ACC112 (cell line): ENCODE results near the gene AACS.

Source experiments
- H2AFZ ChIP-seq: fragments of 200-600 bp; sonication (generic); one replicate; pipeline ENCODE4 v1.6.0; 2017; ENCODE audit warnings: antibody characterized with exemption, low read length; ENCODE audit not compliant: unreplicated experiment
- H3K27ac ChIP-seq: fragments of 200-600 bp; sonication (generic); 2 replicates; pipeline ENCODE4 v1.5.1; 2014; ENCODE audit warnings: low read depth, mild to moderate bottlenecking, antibody characterized with exemption, low read length, moderate library complexity
- H3K27me3 ChIP-seq: fragments of 200-600 bp; sonication (generic); 2 replicates; pipeline ENCODE4 v1.6.1; 2014; ENCODE audit warnings: mild to moderate bottlenecking, antibody characterized with exemption, low read length, moderate library complexity, mixed read lengths; ENCODE audit not compliant: insufficient read depth
- H3K36me3 ChIP-seq: fragments of 200-600 bp; sonication (generic); 2 replicates; pipeline ENCODE4 v1.6.1; 2016; ENCODE audit warnings: mild to moderate bottlenecking, antibody characterized with exemption, low read length, moderate library complexity, mixed read lengths; ENCODE audit not compliant: insufficient read depth
- H3K4me1 ChIP-seq: fragments of 200-600 bp; sonication (generic); one replicate; pipeline ENCODE4 v1.6.1; 2016; ENCODE audit warnings: low read length, mixed read lengths; ENCODE audit not compliant: insufficient read depth, unreplicated experiment, control insufficient read depth
- H3K4me3 ChIP-seq: fragments of 200-600 bp; sonication (generic); 2 replicates; pipeline ENCODE4 v1.5.1; 2014; ENCODE audit warnings: mild to moderate bottlenecking, low read depth, low read length
- H3K79me2 ChIP-seq: fragments of 200-600 bp; sonication (generic); one replicate; pipeline ENCODE4 v1.6.0; 2016; ENCODE audit warnings: low read length; ENCODE audit not compliant: control insufficient read depth, unreplicated experiment, insufficient read depth

Gene AACS

DNA sequence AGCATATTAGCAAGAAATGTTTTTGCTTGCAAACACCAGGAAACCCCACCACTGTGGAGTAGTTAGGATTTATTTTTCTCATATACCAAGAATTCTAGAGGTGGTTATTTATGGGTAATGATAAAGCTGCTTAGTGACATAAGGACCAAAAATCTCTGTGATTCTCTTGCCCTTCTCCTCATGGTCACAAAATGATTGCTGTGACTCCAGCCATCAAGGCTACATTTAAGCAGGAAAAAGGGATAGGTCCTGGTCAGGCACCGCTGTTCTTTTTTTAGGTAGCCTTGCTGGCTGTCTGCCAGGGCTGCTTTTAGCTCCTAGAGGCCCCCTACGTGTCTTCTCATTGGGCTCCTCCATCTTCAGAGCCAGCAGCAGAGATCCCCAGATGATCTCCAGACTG is 104.2 kb downstream of the AACS start:
- Histone ChIP-seq H3K36me3 (no peaks in the 10 kb centered on the region), H3K27ac (no peak overlapping the region), H3K79me2 (no peaks in the 10 kb centered on the region), H2AFZ (no peak overlapping the region), H3K27me3 (peaks cover 53% of the 10 kb centered on the region), H3K4me3 (no peak overlapping the region), H3K4me1 (no peaks in the 10 kb centered on the region)

DNA sequence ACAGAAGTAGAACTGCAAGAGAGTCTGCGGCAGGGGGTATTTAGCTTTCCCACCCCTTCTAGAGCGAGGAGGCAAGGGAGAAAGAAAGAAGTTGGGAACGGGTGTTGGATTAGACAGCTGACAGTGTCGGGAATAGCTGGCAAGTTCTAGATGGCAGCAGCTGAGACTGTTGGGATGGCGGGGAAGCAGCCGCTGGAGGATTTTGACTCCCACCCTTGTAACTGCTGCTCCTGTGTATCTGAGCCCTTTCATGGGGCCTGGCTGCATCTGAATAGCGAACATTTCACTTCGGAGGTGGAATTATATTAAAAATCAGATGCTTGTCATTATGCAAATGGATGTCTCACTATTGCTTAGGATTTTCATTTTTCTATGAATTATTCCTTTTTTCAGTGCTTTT is 104.6 kb downstream of the AACS start:
- peaks cover 54% of the 10 kb centered on the region for H3K27me3 ChIP-seq
- no peak overlapping the region for H3K27ac ChIP-seq

DNA sequence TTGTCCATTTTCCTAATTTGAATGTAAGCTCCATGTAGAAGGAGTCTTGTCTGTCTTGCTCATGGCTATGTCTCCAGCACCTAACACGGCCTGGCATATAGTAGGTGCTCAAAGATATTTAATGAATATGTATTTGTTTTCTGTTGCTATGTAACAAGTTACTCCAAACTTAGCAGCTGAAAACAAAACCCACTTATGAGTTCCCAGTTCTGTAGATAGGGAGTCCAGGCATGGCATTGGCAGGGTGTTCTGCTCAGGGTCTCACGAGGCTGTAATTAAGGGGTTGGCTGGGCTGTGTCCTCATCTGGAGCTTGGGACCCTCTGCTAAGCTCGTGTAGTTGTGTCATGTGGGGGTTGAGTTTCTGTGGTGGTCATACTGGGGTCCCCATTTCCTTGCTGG is 106.0 kb downstream of the AACS start:
- Histone ChIP-seq H3K36me3 (no peaks in the 10 kb centered on the region), H2AFZ (no peak overlapping the region), H3K27me3 (peaks cover 64% of the 10 kb centered on the region), H3K79me2 (no peaks in the 10 kb centered on the region), H3K4me3 (no peak overlapping the region), H3K27ac (no peak overlapping the region), H3K4me1 (no peaks in the 10 kb centered on the region)

More for the DNA sequence above, 104.6 kb downstream of the AACS start:
- H3K36me3 ChIP-seq = no peaks in the 10 kb centered on the region
- no peak overlapping the region for H2AFZ ChIP-seq
- H3K79me2 ChIP-seq = no peaks in the 10 kb centered on the region
- no peak overlapping the region for H3K4me3 ChIP-seq
- H3K4me1 ChIP-seq = no peaks in the 10 kb centered on the region

DNA sequence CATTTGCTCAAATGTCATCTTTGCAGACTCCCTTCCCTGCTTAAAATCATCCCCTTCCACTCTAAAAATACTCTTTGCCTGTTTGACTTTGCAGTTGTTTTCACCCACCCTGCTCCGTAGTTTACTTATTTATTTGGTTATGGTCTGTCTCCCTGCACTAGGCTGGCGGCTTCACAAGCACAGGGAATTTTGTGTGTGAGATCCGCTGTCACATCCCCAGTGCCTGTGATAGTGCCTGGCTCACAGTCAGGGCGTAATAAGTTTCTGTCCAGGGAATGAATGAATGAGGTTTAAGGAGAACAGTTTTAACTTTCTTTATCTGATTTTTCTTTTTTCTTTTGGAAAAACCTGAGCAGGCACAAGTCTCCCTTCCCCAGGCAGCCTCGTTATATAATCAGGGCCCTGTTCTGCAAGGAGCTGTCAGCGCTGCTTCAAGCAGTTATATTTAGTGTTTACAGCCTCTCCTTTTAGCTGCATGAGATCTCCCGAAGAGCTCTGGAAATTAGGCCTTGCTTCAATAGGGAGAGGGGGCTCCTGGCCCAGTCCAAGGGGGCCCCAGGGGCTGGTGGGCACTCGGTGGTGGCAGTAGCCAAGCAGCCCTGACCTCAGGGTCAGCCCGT is 107.1 kb downstream of the AACS start:
- Histone ChIP-seq H2AFZ (no peak overlapping the region), H3K4me3 (no peak overlapping the region), H3K79me2 (no peaks in the 10 kb centered on the region), H3K27me3 (peaks cover 75% of the 10 kb centered on the region), H3K4me1 (no peaks in the 10 kb centered on the region), H3K27ac (no peak overlapping the region), H3K36me3 (no peaks in the 10 kb centered on the region)

DNA sequence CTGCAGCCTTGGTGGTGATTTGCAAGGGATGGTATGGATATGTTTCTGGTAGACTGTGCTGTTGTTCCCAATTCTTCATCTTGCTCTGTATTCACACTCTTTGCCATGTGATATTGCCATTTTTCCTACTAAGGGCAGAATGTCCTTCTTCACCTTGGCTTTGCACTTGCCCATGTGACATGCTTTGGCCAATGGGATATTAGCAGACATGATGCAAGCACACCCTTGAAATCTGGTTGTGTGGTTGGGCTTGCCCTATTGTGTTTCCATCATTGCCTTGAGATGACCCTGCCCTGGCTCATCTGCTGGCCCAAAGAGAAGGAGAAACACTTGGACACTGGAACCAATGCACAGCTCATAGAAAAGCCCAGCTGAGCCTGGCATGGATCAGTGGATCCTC is 110.3 kb downstream of the AACS start:
- H3K4me1 ChIP-seq = no peaks in the 10 kb centered on the region
- no peaks in the 10 kb centered on the region for H3K36me3 ChIP-seq
- no peak overlapping the region for H3K4me3 ChIP-seq
- peaks cover 80% of the 10 kb centered on the region for H3K27me3 ChIP-seq
- H3K27ac ChIP-seq = no peak overlapping the region
- no peak overlapping the region for H2AFZ ChIP-seq
- H3K79me2 ChIP-seq = no peaks in the 10 kb centered on the region

DNA sequence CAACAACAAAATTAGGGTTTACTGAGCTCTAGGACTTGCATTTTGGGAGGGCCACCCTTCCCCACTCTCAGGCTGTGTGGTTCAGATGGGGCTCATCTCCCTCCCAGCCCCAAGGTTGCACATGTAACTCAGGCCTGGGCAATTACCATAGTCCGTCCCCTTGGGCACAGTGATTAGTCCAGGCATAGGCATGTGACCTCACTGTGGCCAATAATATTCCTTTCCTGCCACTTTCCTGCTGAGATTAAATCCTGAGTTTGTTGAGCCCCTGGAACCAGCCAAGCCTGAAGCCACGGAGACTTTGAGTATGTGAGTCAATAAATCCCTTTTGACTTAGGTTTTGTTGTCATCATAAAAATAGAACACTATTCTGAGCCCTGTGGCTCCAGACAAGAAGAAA is 113.0 kb downstream of the AACS start:
- H3K27ac ChIP-seq = no peak overlapping the region
- H3K79me2 ChIP-seq = no peaks in the 10 kb centered on the region
- no peak overlapping the region for H3K4me3 ChIP-seq
- H3K4me1 ChIP-seq = no peaks in the 10 kb centered on the region
- H2AFZ ChIP-seq = no peak overlapping the region
- peaks cover 81% of the 10 kb centered on the region for H3K27me3 ChIP-seq
- H3K36me3 ChIP-seq = no peaks in the 10 kb centered on the region

DNA sequence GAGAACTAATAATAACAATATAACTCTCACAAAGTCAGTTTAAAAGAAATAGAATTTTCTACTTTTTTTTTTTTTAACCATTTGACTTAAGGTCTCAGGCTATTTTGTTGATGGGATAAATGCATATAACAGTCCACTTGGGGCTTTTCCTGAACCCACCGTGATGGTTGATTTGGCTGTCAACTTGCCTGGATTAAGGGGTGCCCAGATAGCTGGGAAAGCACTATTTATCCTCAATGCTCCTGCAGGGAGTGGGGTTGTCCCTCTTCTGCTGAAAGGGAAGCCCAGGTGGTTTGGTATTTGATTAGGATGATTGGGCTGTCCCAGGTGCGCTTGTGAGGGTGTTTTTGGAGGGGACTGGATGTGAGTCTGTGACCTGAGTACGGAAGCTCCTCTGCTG is 114.9 kb downstream of the AACS start:
- H3K27ac ChIP-seq = no peak overlapping the region

DNA sequence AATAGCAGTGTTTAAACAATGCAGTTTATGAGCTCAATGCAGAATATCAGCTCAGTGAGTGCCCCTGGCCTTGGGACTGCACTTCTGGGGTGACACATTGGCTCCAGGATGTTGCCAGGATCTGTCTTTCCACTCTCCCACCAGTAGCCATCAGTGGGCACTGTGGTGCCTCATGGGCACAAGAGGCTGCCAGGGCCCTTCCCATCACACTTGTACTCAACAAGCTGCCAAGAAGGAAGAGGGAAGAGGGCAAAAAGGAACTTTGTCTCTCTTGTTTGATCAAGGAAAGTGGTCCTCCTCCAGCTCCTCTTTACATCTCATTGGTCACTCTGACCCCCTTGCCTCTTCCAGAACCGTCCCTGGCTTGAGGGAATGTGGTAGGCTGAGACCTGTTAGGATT is 115.9 kb downstream of the AACS start:
- no peak overlapping the region for H3K4me3 ChIP-seq
- H3K79me2 ChIP-seq = no peaks in the 10 kb centered on the region
- H3K27ac ChIP-seq = no peak overlapping the region
- peaks cover 71% of the 10 kb centered on the region for H3K27me3 ChIP-seq
- no peaks in the 10 kb centered on the region for H3K36me3 ChIP-seq
- H3K4me1 ChIP-seq = no peaks in the 10 kb centered on the region
- no peak overlapping the region for H2AFZ ChIP-seq

More for the DNA sequence above, 114.9 kb downstream of the AACS start:
- H3K4me3 ChIP-seq = no peak overlapping the region
- no peaks in the 10 kb centered on the region for H3K4me1 ChIP-seq
- no peaks in the 10 kb centered on the region for H3K79me2 ChIP-seq
- no peak overlapping the region for H2AFZ ChIP-seq
- H3K27me3 ChIP-seq = peaks cover 73% of the 10 kb centered on the region
- H3K36me3 ChIP-seq = no peaks in the 10 kb centered on the region

DNA sequence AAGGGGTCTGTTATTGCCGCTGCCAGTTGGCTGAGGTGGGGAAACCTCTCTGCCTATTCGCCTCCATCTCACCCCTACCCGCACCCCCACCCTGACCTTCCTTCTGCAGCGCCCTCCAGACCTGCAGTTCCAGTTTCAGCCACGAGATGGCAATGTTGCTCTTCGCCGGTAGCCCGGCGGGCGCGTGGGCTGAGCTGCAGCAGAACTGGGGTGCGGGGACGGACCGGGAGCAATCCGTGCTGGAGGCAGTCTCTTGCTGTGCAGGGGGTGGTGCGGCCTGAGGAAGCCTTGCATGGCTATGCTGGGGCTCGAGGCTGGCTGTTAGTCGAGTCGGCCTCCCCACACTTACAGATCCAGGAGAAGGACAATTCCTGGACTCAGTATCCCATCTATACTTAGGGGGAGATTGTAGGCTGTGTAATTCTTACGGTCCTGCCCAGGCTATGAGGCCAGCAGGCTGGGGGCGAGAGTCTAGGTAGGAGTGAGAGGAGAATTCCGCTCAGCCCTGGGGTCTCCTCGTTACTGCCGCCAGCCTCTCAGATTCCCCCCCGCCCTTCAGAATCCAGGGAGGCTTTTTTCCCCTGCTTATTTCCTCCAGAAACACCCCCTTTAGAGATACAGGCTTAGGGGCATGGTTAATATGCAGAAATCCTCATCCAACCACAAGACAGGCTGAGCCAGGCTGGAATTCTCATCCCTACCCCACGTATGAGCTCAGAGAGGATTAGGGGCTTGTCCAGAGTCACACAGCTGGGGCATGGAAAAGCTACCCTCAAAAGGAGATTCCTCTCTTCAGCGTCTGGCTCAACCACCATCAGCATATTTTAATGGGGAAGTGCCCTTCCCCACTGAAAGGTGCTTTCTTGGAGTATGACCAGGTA is 118.2 kb downstream of the AACS start:
- Histone ChIP-seq H3K27me3 (peaks cover 70% of the 10 kb centered on the region), H2AFZ (no peak overlapping the region)

DNA sequence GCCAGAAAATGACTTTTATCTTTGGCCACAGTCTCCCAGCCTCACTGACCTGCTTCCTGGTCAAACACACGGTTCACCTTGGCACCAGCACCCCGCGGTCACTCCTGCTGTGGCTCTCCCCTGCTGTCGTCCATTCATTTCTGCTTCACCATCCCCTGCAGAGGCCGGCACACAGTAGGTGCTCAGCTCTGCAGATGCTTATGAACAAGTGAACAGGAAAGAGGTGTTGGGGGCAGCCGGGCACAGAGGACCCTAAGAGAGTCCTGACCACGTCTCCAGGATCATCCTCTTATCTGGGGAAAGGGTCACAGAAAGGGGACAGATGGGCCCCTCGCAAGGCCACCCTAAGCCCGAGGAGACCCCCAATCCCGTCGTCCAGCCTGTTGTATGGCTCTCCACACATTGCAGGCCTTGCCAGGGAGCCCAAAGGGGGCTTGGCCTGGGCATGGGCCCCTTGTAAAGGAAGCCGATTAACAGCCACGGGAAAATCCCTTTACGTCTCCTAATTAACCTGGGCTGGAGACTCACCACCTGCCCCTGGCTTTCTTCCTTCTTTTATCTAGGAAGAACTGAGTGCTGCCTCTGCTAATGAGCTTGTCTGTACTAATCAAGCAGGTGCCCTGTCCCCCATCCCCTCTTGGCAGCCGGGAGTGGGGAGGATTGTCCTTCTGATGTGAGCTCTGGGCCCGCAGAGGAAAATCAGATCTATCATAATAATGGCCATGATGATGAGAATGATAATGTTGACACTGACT is 119.2 kb downstream of the AACS start:
- no peak overlapping the region for H3K27ac ChIP-seq
- no peaks in the 10 kb centered on the region for H3K36me3 ChIP-seq
- H2AFZ ChIP-seq = no peak overlapping the region
- no peaks in the 10 kb centered on the region for H3K79me2 ChIP-seq
- H3K4me1 ChIP-seq = no peaks in the 10 kb centered on the region
- no peak overlapping the region for H3K4me3 ChIP-seq
- H3K27me3 ChIP-seq = peaks cover 73% of the 10 kb centered on the region

More for the DNA sequence above, 118.2 kb downstream of the AACS start:
- no peaks in the 10 kb centered on the region for H3K36me3 ChIP-seq
- H3K79me2 ChIP-seq = no peaks in the 10 kb centered on the region
- no peak overlapping the region for H3K4me3 ChIP-seq
- no peaks in the 10 kb centered on the region for H3K4me1 ChIP-seq
- H3K27ac ChIP-seq = no peak overlapping the region
